Measurements from ENCODE around the gene EEF1G.

DNA sequence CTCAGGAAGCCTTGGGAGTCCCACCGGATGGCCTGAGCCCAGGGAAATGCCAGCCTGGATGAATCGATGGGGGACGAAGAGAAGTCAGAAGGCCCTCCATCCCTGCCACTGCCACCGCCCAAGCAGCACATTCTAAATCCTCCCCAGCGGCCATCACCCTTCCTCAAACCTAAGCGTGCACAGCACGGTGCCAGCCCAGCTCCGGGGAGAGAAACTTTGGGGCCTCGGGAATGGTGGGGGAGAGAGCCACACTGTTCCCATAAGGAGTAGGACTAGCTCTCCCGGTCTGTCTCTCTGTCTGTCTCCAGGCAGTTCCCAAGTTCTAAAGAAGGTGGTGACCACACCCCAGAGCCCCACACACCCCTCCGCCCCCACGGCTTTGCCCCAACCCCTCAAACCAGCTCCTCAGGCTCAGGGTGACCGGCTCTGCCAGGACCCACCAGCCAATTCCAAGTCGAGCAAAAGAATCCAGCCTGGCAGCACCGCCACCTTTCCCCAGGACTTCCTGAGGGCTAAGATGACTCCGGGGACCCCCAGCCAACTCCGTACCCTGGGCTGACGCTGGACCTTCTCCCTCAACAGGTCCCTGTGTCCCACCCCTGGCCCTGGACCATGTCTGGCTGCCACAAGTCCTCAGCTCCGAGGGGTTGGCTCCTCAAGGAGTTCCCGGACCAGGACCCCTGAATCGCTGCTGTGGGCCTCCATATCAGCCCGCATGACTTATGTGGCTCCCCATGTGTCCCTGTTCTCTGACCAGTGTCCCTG is 29.8 kb downstream of the EEF1G start:
- TF ChIP-seq POLR2AphosphoS5 (IDR thresholded peaks at IDR 0.05) (no peak), EP300 (IDR thresholded peaks at IDR 0.05) (no peak)
- TF ChIP-seq, protein P1, sequence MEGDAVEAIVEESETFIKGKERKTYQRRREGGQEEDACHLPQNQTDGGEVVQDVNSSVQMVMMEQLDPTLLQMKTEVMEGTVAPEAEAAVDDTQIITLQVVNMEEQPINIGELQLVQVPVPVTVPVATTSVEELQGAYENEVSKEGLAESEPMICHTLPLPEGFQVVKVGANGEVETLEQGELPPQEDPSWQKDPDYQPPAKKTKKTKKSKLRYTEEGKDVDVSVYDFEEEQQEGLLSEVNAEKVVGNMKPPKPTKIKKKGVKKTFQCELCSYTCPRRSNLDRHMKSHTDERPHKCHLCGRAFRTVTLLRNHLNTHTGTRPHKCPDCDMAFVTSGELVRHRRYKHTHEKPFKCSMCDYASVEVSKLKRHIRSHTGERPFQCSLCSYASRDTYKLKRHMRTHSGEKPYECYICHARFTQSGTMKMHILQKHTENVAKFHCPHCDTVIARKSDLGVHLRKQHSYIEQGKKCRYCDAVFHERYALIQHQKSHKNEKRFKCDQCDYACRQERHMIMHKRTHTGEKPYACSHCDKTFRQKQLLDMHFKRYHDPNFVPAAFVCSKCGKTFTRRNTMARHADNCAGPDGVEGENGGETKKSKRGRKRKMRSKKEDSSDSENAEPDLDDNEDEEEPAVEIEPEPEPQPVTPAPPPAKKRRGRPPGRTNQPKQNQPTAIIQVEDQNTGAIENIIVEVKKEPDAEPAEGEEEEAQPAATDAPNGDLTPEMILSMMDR (IDR thresholded peaks at IDR 0.05): no peak
